ENCODE measurements around the gene ARHGAP19.

ARHGAP19 gene

DNA sequence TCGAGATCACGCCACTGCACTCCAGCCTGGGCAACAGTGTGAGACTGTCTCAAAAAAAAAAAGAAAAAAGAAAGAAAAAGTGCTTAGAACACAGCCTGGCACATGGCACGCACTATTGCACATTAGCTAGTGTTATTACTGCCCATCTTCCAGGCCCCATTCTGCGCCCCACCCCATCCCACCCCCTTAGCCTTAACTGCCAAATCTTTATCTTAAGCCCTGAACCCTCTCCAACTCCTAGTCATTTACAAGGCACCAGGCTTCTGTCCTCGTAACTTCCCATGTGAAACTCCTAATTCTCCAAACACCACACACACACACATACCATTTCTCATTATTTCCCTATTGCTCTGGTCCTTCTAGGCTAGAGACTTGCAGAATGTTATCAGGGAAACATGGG lies 37.3 kb upstream of the ARHGAP19 start:
- no peak overlapping the region for H2AFZ ChIP-seq
- no peak overlapping the region for H3K4me3 ChIP-seq (ENCODE audit: low read depth, low read length)
- TF ChIP-seq, protein P1, sequence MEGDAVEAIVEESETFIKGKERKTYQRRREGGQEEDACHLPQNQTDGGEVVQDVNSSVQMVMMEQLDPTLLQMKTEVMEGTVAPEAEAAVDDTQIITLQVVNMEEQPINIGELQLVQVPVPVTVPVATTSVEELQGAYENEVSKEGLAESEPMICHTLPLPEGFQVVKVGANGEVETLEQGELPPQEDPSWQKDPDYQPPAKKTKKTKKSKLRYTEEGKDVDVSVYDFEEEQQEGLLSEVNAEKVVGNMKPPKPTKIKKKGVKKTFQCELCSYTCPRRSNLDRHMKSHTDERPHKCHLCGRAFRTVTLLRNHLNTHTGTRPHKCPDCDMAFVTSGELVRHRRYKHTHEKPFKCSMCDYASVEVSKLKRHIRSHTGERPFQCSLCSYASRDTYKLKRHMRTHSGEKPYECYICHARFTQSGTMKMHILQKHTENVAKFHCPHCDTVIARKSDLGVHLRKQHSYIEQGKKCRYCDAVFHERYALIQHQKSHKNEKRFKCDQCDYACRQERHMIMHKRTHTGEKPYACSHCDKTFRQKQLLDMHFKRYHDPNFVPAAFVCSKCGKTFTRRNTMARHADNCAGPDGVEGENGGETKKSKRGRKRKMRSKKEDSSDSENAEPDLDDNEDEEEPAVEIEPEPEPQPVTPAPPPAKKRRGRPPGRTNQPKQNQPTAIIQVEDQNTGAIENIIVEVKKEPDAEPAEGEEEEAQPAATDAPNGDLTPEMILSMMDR (IDR thresholded peaks at IDR 0.05), result no peak
- no peaks in the 10 kb centered on the region for H3K9me3 ChIP-seq (ENCODE audit: control insufficient read depth, low read length)
- H3K27me3 ChIP-seq (ENCODE audit: control insufficient read depth, insufficient read depth, low read length), result no peaks in the 10 kb centered on the region
- no peak overlapping the region for H3K27ac ChIP-seq
- H3K9ac ChIP-seq, result no peak overlapping the region
- H3K36me3 ChIP-seq (ENCODE audit: control insufficient read depth, insufficient read depth, low read length), result no peaks in the 10 kb centered on the region
- peaks cover 11% of the 10 kb centered on the region for H3K79me2 ChIP-seq
- peaks cover 14% of the 10 kb centered on the region for H3K4me1 ChIP-seq
- H3K4me2 ChIP-seq (ENCODE audit: low read length), result no peak overlapping the region

DNA sequence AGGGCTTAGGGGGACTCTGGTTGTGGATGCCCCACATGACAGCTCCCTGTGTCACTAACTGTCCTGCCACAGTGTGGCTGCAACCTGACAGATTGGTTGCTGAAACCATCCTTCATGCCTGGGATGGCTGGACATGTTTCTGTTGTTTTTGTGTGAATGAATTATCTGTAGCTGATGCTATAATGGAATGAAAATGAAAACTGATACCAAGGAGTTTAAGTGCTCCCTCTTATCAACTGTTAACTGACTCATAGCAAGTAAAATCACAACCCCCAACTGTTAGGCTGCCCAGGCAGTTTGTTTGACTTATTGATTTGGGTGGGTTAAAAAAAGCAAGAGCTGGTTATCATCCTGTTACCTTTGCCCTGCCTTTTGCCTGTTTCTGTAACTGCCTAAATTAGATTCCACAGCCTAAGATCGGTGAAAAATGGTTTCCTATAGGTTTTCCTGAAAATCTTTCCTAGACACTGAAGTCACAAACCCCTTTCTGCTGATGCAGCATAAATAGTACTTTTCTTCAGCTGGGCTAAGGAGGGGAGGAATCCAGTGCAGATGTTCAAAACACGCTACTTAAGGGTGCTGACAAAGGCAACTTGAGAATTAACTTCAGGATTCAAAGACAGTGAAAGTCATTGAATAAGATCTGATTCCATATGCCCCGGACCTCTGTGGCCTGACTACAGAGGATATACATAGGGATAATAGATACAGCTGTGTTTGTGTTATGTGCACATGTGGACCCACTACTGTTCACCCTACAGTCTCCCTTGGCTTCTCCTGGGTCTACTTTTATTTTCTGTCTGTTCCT lies 36.4 kb upstream of the ARHGAP19 start:
- Histone ChIP-seq H3K4me1 (peaks cover 14% of the 10 kb centered on the region), H3K79me2 (peaks cover 11% of the 10 kb centered on the region), H3K27me3 (ENCODE audit: control insufficient read depth, insufficient read depth, low read length) (no peaks in the 10 kb centered on the region), H3K36me3 (ENCODE audit: control insufficient read depth, insufficient read depth, low read length) (no peaks in the 10 kb centered on the region), H3K4me3 (ENCODE audit: low read depth, low read length) (no peak overlapping the region), H3K27ac (no peak overlapping the region), H3K9ac (no peak overlapping the region), H3K9me3 (ENCODE audit: control insufficient read depth, low read length) (no peaks in the 10 kb centered on the region), H3K4me2 (ENCODE audit: low read length) (no peak overlapping the region), H2AFZ (no peak overlapping the region)
- TF ChIP-seq, protein P1 (IDR thresholded peaks at IDR 0.05), result no peak

DNA sequence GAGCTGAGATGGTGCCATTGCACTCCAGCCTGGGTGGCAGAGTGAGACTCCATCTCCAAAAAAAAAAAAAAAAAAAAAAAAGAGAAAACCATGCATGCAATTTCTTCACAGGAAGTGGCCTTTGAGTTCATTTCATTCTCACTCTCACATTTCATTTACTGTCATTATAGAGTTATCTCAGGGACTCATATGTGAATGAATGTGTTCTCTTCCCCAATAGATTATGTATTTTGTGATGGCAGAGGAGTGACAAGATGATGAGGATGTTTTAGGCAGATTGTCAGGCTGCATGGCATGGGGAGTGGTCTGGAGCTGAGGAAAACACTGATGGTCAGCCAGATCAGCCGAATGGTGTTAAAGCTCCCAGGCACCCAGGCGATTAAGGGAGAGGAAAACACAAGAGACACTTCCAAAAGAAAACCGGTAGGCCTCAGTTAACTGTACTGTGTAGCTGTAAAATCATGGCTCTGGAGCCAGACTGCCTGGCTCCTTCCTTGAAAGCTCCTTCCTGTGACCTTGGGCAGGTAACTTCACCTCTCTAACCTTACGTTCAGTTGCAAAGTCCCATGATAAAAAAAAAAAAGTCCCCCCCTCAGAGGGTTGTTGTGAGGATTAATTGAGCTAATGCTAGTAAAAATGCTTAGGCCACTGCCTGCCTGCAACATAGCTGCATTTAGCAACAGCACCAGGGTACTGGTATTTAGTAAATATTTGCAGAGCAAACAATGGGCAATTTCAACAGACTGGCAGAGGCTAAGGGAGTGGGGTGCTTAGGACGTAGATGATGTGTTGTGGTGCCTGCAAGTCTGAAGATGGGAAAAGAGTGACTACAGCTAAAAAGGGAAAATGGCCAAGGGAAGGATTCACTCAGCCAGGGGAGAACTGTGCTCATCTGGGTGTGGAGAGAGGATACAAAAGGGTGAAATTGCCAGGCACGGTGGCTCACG lies 35.2 kb upstream of the ARHGAP19 start:
- H3K4me3 ChIP-seq (ENCODE audit: low read depth, low read length), result no peak overlapping the region
- peaks cover 6% of the 10 kb centered on the region for H3K4me1 ChIP-seq
- H3K9ac ChIP-seq, result no peak overlapping the region
- H3K27me3 ChIP-seq (ENCODE audit: control insufficient read depth, insufficient read depth, low read length), result no peaks in the 10 kb centered on the region
- no peak overlapping the region for H3K4me2 ChIP-seq (ENCODE audit: low read length)
- H3K9me3 ChIP-seq (ENCODE audit: control insufficient read depth, low read length), result no peaks in the 10 kb centered on the region
- TF ChIP-seq, protein P1 (IDR thresholded peaks at IDR 0.05), result no peak
- H3K36me3 ChIP-seq (ENCODE audit: control insufficient read depth, insufficient read depth, low read length), result no peaks in the 10 kb centered on the region
- peaks cover 3% of the 10 kb centered on the region for H3K79me2 ChIP-seq
- H2AFZ ChIP-seq, result no peak overlapping the region
- no peak overlapping the region for H3K27ac ChIP-seq

DNA sequence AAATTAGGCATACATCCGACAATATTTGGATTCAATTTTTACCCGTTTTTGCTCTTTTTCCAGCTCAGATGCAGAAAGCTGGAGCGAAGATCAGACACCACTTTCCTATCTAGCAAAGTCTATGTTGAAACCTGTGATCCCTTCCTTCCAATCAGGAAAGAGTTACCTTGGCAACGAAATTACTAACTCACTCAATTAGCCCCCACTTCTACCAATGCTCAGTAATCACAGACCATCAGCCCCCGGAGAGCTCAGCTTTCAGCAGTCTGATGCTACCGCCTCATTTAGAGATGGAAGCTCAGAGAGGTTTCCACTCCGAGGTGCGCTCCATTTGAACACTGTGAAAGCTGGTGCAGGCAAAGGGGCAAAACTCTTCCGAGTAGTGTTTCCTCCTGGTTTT lies 33.3 kb upstream of the ARHGAP19 start:
- Histone ChIP-seq H3K4me1 (no peaks in the 10 kb centered on the region), H3K79me2 (peaks cover 3% of the 10 kb centered on the region), H2AFZ (no peak overlapping the region), H3K36me3 (ENCODE audit: control insufficient read depth, insufficient read depth, low read length) (no peaks in the 10 kb centered on the region), H3K27me3 (ENCODE audit: control insufficient read depth, insufficient read depth, low read length) (no peaks in the 10 kb centered on the region), H3K27ac (no peak overlapping the region), H3K9ac (no peak overlapping the region), H3K4me2 (ENCODE audit: low read length) (no peak overlapping the region), H3K4me3 (ENCODE audit: low read depth, low read length) (no peak overlapping the region), H3K9me3 (ENCODE audit: control insufficient read depth, low read length) (no peaks in the 10 kb centered on the region)
- TF ChIP-seq, protein P1 (IDR thresholded peaks at IDR 0.05), result no peak

Measured in parathyroid adenoma (tissue), 2 donors.